NCI-H748 (cell line): Measurements from ENCODE around the gene PPP4R3A.
"Not testable (repeated sequence)": the region's sequence is repeated elsewhere in the genome, so short reads cannot be mapped to it uniquely, and the experiment has no call there.

ENCODE experiments used
- DNase-seq: peaks from one replicate; lab custom pipeline; 2025; ENCODE audit not compliant: unreplicated experiment; lab: John Stamatoyannopoulos, UW

PPP4R3A gene

GRCh38 chr14:91510171-91511042 is at the start of gene PPP4R3A:
Gene PPP4R3A (minus strand): TSS chr14:91510310. CDS start chr14:91509647, 663 bp downstream.
- DNase-seq, result peak; percentile 99

- DNase-seq, result no peak
These were observed 45.4 kb upstream of the PPP4R3A start for GRCh38 chr14:91555531-91555930.

DNA sequence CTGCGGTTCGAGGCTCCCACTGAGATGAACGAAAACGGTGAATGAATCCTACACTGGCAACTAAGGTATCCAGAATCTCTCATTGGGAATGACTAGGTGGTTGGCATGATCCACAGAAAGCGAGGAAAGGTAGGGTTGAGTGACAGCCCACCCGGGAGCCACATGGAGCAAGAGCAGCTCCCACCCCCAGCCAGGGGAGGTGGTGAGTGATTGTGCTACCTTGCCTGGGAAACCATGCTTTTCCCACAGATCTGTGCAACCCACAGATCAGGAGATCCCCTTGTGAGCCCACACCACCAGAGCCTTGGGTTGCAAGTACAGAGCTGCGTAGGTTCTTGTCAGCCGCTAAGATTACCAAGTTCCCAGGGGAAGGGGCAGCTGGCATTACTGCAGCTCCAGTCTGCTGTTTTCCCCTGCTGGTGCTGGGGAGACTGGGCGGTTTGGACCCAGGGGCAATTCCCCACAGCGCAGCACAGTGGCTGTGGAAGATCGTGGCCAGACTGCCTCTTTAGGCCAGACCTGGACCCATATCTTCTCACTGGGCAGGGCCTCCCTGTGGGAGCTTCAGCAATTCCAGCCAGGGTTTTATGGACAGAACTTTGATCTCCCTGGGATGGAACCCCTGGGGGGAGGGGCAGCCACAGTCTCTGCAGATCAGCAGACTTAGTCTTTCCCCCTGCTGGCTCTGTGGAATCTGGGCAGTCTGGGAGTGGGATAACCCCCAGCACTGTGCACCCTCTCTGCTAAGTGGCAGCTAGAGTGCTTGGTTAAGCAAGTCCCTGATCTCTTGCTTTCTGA is 44.6 kb upstream of the PPP4R3A start:
- no peak for DNase-seq

DNA sequence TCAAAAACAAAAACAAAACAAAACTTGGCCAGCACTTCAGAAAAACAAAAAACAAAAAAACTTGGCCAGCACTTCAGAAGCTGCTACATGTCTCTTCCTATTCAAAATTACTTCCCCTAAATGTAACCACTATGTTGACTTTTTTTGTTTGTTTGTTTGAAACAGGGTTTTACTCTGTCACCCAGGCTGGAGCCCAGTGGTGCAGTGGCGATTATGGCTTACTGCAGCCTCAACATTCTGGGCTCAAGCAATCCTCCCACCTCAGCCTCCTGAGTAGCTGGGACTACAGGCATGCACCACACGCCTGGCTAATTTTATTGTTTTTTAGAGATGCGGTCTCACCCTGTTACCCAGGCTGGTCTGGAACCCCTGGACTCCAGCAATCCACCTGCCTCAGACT is 38.0 kb upstream of the PPP4R3A start:
- no peak for DNase-seq

DNA sequence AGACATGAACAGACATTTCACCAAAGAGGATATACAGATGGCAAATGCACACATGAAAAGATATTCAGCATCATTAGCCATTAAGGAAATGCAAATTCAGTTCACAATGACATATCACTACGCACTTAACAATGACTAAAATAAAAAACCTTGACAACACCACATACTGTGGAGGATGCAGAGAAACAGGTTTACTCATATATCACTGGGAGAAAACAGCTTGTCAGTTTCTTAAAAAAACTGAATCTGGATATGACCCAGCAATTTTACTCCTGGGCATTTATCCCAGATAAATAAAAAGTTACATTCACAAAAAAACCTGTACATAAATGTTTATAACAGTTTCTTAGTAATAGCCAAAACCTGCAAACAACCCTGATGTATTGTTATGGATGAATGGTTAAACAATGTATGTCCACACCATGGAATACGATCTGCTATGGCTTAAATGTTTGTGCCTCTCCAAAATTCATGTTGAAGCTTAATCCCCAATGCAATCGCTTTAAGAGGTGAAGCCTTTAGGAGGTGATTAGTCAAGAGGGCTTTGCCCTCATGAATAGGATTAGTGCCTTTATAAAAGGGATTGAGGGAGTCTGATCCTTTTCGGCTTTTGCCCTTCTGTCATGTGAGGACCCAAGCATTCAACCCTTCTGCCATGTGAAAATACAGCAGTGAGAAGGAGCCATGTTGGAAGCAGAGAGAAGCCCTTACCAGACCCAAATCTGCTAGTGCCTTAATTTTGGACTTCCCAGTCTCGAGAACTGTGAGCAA is 36.0 kb upstream of the PPP4R3A start:
- DNase-seq, result no peak

DNA sequence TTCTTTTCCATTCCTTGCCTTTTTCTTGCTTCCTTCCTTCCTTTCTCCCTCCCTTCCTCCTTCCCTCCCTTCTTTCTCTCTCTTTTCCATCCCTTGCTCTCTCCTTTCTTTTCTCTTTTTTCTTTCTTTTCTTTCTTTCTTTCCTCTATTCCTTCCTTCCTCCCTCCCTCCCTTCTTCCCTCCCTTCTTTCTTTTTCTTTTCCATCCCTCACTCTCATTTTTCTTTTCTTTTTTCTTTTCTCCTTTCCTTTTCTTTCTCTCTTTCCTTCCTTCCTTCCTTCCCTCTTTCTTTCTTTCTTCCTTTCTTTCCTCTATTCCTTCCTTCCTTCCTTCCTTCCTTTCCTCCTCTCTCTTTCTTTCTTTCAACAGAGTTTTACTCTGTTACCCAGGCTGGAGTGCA is 35.1 kb upstream of the PPP4R3A start:
- DNase-seq, result no peak

DNA sequence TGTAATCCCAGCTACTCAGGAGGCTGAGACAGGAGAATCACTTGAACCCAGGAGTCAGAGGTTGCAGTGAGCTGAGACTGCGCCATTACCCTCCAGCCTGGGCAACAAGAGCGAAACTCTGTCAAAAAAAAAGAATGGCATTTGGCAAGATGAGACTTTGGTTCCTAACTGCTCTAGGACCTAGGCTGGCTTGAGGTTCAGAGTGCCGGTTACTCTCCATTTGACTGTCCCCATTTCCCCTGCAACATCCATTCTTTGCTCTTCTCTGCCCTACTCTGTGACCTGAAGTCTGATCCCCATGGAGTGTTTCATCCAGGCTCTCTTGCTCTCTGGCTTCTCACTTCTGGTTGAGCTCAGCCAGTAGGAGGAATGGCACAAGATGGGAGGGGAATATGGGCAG is 26.2 kb upstream of the PPP4R3A start:
- no peak for DNase-seq

- DNase-seq, result not testable (repeated sequence)
These were observed 23.9 kb upstream of the PPP4R3A start for GRCh38 chr14:91534059-91534458.

- no peak for DNase-seq
These were observed 23.5 kb upstream of the PPP4R3A start for GRCh38 chr14:91533623-91534022.

- DNase-seq, result no peak
These were observed 13.9 kb upstream of the PPP4R3A start for GRCh38 chr14:91523972-91524371.

- DNase-seq, result no peak
These were observed 11.0 kb upstream of the PPP4R3A start for GRCh38 chr14:91521061-91521640.

- no peak for DNase-seq
These were observed 10.0 kb upstream of the PPP4R3A start for GRCh38 chr14:91520138-91520537.

GRCh38 chr14:91519239-91520036 is 9.3 kb upstream of the PPP4R3A start:
- DNase-seq, result no peak

DNA sequence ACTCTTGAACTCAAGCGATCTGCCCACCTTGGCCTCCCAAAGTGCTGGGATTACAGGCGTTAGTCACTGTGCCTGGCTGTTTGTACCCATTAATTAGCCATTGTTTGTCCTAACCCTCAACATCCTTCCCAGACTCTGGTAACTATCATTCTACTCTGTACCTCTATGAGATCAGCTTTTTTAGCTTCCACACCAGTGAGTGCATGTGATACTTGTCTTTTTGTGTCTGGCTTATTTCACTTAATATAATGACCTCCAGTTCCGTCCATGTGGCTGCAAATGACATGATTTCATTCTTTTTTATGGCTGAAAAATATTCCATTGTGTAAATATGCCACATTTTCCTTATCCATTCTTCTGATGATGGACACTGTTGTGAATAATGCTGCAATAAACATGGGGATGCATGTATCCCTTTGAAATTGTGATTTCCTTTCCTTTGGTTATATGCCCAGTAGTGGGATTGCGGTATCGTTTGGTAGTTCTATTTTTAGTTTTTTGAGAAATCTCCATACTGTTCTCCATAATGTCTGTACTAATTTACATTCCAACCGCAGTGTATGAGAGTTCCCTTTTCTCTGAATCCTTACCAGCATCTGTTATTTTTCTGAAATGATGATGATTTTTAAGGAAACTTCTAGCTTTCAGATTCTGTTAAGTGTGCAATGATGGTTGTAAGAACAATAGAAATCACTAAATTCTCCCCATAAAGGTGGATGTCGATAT is 6.7 kb upstream of the PPP4R3A start:
- no peak for DNase-seq

- DNase-seq, result no peak
These were observed 5.9 kb upstream of the PPP4R3A start for GRCh38 chr14:91515979-91516378.

GRCh38 chr14:91511043-91511383 is 903 bp upstream of the PPP4R3A start:
- DNase-seq, result peak; percentile 64

DNA sequence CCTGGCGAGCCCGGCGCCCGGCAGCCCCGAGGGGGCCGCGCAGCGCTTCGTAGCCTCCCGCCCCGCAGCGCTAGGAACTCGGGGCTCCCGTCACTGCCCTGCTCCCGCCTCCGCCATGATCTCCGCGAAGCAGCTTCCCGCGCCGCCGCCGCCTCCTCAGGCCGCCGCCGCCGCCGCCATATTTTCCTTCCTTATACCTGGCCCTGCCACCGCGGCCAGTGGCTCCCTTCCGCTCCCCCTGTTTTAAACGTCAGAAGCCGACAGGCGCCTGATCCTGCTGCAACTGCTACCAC is 286 bp downstream of the PPP4R3A start:
- DNase-seq, result peak; percentile 75

DNA sequence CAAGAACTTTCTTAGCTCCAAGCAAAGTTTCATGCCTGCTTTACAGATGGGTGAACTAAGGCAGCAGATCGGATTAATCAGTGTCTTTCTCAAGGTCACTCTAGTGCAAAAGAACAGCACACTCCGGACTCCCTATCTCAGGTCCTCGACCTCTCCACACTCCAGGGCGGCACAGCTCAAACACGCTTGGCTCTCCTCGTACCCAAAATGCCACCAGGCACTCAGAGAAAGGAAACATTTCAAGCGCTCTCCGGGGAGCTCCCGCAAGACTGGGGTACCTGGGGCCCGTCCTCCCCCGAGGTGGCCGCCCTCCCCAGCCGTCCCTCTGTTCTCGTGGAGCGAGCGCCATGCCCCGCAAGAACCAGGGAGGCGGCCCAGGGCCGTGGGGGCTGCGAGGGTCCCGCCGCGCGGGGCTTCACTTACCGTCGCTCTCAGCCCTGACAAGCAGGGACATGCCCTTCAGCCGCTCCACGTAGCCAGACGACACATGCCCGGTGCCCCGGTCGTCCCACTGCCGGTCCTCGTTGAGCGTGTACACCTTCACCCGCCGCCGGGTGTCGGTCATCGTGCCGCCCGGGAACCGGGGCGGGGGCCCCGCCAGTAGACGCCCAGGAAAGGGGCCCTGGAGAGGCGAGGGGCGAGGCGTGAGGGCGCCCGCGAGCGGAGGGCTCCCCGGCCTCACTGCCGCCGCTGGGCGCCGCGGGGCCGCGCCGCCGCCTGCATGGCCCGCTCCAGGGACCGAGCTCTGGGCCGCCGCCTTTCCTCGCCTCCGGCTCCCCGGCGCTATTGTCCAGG is 830 bp downstream of the PPP4R3A start:
- peak; percentile 60 for DNase-seq

DNA sequence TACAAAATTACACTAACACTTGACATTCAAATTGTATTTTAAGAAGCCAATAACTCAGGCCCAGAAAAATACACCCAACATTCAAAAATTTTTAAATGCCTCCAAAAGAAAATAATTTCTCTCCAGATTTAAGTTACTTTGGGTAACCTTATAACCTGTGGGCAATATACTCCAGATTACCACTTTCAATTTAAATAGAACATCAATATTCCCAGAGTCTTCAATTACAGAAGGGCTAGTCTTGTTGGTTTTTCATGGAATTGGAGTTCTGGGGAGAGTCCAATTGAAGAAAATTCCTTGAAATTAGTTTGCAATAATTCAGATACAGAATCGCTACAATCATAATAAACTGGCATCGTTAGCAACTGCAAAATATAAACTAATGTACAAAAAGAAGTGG is 2.0 kb downstream of the PPP4R3A start:
- DNase-seq, result no peak
